HepG2 (cell line): ENCODE measurements around the gene KANSL1. TPM values are rescaled to one million over a fixed set of nuclear protein-coding genes. Genes with fewer than 3 reads are reported as not detected.
"Not testable (repeated sequence)": the region's sequence is repeated elsewhere in the genome, so short reads cannot be mapped to it uniquely, and the experiment has no call there.

Source experiments
- ATAC-seq: fragments of 200-7000 bp; cut with Tn5 transposase; 3 replicates; pipeline ENCODE4 v1.9.1; 2020; ENCODE audit warnings: mild to moderate bottlenecking, moderate library complexity
- BruUV-seq: library from RNA; stranded (reverse); fragments of 400-500 nt; replicated peaks from 2 replicates; lab custom pipeline; 2021; lab: Mats Ljungman, UMichigan
- CTCF ChIA-PET: fragments of 300-600 bp; formaldehyde crosslinking; extraction: SDS; loops from one replicate; lab custom pipeline; 2021; ENCODE audit warnings: low total read pairs, inconsistent platforms, low intra/inter-chr PET ratio; lab: Yijun Ruan, JAX
- POLR2A ChIA-PET: fragments of 350-600 bp; sonication (Branson Sonifier 250); formaldehyde crosslinking; loops from one replicate; lab custom pipeline; 2020; ENCODE audit warnings: antibody characterized with exemption, inconsistent platforms; lab: Yijun Ruan, JAX
- DNase-seq: peaks from one replicate; pipeline ENCODE4 v3.0.0-alpha.2; 2015; ENCODE audit warnings: low spot score
- FAIRE-seq: peaks from 3 replicates; lab custom pipeline; 2011; peaks lifted over from hg19 to GRCh38; lab: Jason Lieb, UNC
- H2AFZ ChIP-seq: one replicate; pipeline ENCODE4 v1.6.1; 2011; ENCODE audit warnings: low read length, inconsistent platforms
- H3K27ac ChIP-seq: fragments of 300-600 bp; 3 replicates; pipeline ENCODE4 v1.8.0; 2011; ENCODE audit warnings: mixed run types, mild to moderate bottlenecking, mixed read lengths, low read length, inconsistent platforms; ENCODE audit not compliant: insufficient read depth; ENCODE audit errors: extremely low read length
- H3K27me3 ChIP-seq, 2 experiments: fragments of 200-600 bp in 1 of 2; 2 replicates in 1 of 2; 3 replicates in 1 of 2; pipeline versions ENCODE4 v1.6.0 to v1.8.0; 2011; ENCODE audit warnings: low read length in 2 of 2, mild to moderate bottlenecking in 2 of 2, moderate library complexity in 2 of 2, inconsistent platforms in 1 of 2; ENCODE audit not compliant: insufficient read depth in 2 of 2, control insufficient read depth in 1 of 2
- H3K36me3 ChIP-seq, 2 experiments: fragments of 200-600 bp in 1 of 2; replicated peaks in 1 of 2; 2 replicates in 1 of 2; 3 replicates in 1 of 2; pipeline versions ENCODE4 v1.5.1 to v1.8.0; 2011; ENCODE audit warnings: low read length in 2 of 2, inconsistent platforms in 1 of 2; ENCODE audit not compliant: insufficient read depth in 2 of 2, control insufficient read depth in 1 of 2
- H3K4me1 ChIP-seq: 2 replicates; pipeline ENCODE4 v1.5.1; 2012; ENCODE audit warnings: low read length, inconsistent platforms; ENCODE audit not compliant: insufficient read depth
- H3K4me2 ChIP-seq: 2 replicates; pipeline ENCODE4 v1.6.0; 2011; ENCODE audit warnings: low read depth, low read length, inconsistent platforms
- H3K4me3 ChIP-seq, 3 experiments: fragments of 200-600 bp in 1 of 3; sonication (generic), shearing (Covaris generic) in 1 of 3; replicated peaks in 1 of 3; 2 replicates each; pipeline ENCODE4 v1.5.1; 2011 to 2016; ENCODE audit warnings: low read length in 3 of 3, inconsistent platforms in 2 of 3, low read depth in 2 of 3, mild to moderate bottlenecking in 2 of 3, control low read depth in 1 of 3, mixed read lengths in 1 of 3; ENCODE audit not compliant: insufficient read depth in 1 of 3
- H3K79me2 ChIP-seq: one replicate; pipeline ENCODE4 v1.6.1; 2011; ENCODE audit warnings: low read length, inconsistent platforms; ENCODE audit not compliant: insufficient read depth
- H3K9ac ChIP-seq: 2 replicates; pipeline ENCODE4 v1.6.0; 2011; ENCODE audit warnings: mild to moderate bottlenecking, low read depth, low read length, inconsistent platforms; ENCODE audit not compliant: insufficient read depth
- H3K9me3 ChIP-seq: 2 replicates; pipeline ENCODE4 v1.5.1; 2012; ENCODE audit warnings: mild to moderate bottlenecking, low read length
- H4K20me1 ChIP-seq: 2 replicates; pipeline ENCODE4 v1.6.0; 2011; ENCODE audit warnings: inconsistent platforms, mild to moderate bottlenecking, low read length, moderate library complexity; ENCODE audit not compliant: insufficient read depth
- HDAC1 ChIP-seq: sonication (generic); formaldehyde crosslinking; IDR thresholded peaks from 2 replicates; pipeline ENCODE4 v1.5.1; 2020; ENCODE audit warnings: mild to moderate bottlenecking, missing genetic modification reagents
- HOXA7 ChIP-seq: sonication (generic); formaldehyde crosslinking; IDR thresholded peaks from 2 replicates; pipeline ENCODE4 v1.8.1; 2022; ENCODE audit warnings: mild to moderate bottlenecking, missing genetic modification reagents, moderate library complexity
- ZFP82 ChIP-seq: sonication (generic); formaldehyde crosslinking; IDR thresholded peaks from 2 replicates; pipeline ENCODE4 v1.5.1; 2020; ENCODE audit warnings: mild to moderate bottlenecking, missing genetic modification reagents, borderline replicate concordance
- ZMYM2 ChIP-seq: sonication (generic); formaldehyde crosslinking; IDR thresholded peaks from 2 replicates; pipeline ENCODE4 v1.8.0; 2022; ENCODE audit warnings: mild to moderate bottlenecking, missing genetic modification reagents
- ZMYM4 ChIP-seq: sonication (generic); formaldehyde crosslinking; IDR thresholded peaks from 2 replicates; pipeline ENCODE4 v1.8.1; 2023; ENCODE audit warnings: mild to moderate bottlenecking, missing genetic modification reagents
- ZNF460 ChIP-seq: sonication (generic); formaldehyde crosslinking; IDR thresholded peaks from 2 replicates; pipeline ENCODE4 v1.5.1; 2020; ENCODE audit warnings: missing genetic modification reagents, mild to moderate bottlenecking, borderline replicate concordance
- ZNF652 ChIP-seq: IDR thresholded peaks from 2 replicates; pipeline ENCODE4 v1.6.1; 2016; ENCODE audit warnings: low read depth, borderline replicate concordance
- WGBS: methylation state at CpG from one replicate; pipeline ENCODE4 v1.1.6; 2017; ENCODE audit warnings: low lambda C conversion rate; 5-methylcytosine and 5-hydroxymethylcytosine counted together
- in situ Hi-C: cut with HindIII; loops from 2 replicates; pipeline ENCODE4 v1.10.0; 2017; ENCODE audit warnings: low pct_unique_long_range_greater_than_20kb; ENCODE audit not compliant: extremely low pct_ligation_motif_present
- intact Hi-C: fragments of 100-400 bp; cut with micrococcal nuclease; formaldehyde crosslinking; loops from one replicate; pipeline ENCODE4 v1.10.0; 2022; ENCODE audit not compliant: unreplicated experiment
- polyA plus RNA-seq, 8 experiments: library from polyadenylated mRNA; depleted of rRNA in 3 of 8; stranded (reverse) in 7 of 8; unstranded in 1 of 8; fragments of >200 nt; fragmentation: Illumina TruSeq in 4 of 8; extraction: Trizol in 4 of 8; gene quantifications; 2 replicates each; pipeline versions ENCODE4 v1.2.1 to v1.2.3, GENCODE V29; 2011 to 2016; ENCODE audit warnings: low read depth in 4 of 8, missing spikeins in 1 of 8, mixed read lengths in 1 of 8; ENCODE audit not compliant: insufficient read depth in 1 of 8
- total RNA-seq, 5 experiments: library from RNA; depleted of rRNA; stranded (reverse); fragments of >200 nt; fragmentation: Illumina TruSeq; extraction: Trizol; gene quantifications; 2 replicates each; pipeline ENCODE4 v1.2.3, GENCODE V29; 2016; ENCODE audit warnings: low read depth in 1 of 5
- TF ChIP-seq, protein P1 (sequence below): IDR thresholded peaks from 2 replicates; pipeline ENCODE4 v1.6.1; 2016
- TF ChIP-seq, protein P2 (sequence below): IDR thresholded peaks from 2 replicates; pipeline ENCODE4 v1.6.1; 2016; ENCODE audit warnings: low read depth

KANSL1 gene
- total and polyA plus RNA-seq, 2 of the 13 experiments (the other 11 are each of a cell fraction or from before 2014, with no cell fraction given), result 24.0 to 59.6 TPM

DNA sequence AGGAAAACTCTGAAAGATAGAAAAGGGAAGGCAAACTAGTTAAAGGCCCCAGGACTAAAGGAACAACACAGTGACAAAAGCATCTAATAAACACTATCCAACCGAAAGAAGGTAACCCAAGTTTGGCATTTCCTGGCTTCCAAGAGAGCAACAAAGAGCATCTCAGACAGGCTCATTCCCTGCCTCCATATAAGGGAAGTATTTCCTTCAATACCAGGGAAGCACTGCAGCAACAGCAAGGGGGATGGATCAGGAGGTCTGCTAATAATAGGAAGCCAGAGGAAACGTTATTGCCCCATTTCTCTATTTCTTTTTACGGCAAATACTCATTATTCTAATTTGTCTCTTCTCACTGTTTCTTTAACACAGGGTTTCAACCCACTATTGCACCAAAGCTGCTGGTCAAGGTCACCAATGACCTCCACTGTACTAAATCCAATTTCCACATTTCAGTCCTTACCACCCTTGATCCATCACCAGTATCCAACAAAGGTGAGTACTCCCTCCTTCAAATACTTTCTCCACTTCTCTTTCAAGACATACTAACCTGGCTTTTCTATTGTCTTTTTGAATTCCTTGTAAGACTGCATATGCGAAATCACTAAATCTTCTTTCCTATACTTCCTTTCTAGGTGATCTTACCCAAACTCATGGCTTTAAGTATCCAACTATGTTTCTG lies 86.1 kb downstream of the KANSL1 start (continued):
- TF ChIP-seq HOXA7 (CRISPR knock-in tag), result no peak
- 0 out of 2 replicates have a peak, but pooled peaks have one; percentile 19 for TF ChIP-seq ZMYM4 (CRISPR knock-in tag)
- TF ChIP-seq, all 625 proteins: peak for 7

DNA sequence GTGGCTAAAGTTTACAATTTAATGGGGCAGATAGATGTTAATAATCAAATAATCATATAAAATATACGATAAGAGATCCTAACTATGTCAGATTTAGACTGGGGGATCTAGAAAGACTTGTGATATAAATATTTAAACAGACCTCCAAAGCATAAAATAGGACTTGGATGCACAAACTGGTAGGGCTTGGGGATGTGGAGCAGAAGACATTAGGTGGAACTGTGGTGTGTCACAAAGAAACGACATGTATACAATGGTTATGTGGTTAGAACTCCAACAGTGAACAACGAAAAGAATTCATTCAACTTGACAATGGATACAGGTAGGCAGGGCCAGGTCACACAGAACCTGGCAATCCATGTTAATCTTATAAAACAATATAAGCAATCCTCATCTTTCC lies 90.4 kb downstream of the KANSL1 start:
- H3K4me2 ChIP-seq, H3K4me3 ChIP-seq, H3K36me3 ChIP-seq, BruUV-seq, POLR2A ChIA-PET, H3K9ac ChIP-seq, intact Hi-C loops, ATAC-seq, DNase-seq, H3K27me3 ChIP-seq, CTCF ChIA-PET, H3K9me3 ChIP-seq, FAIRE-seq, H2AFZ ChIP-seq, in situ Hi-C loops, H3K27ac ChIP-seq: not testable (repeated sequence)
- 89% methylated on average over 3 of the region's 3 CpGs for WGBS
- Histone ChIP-seq H3K4me1 (peaks cover 48% of the 10 kb centered on the region), H4K20me1 (peaks cover 68% of the 10 kb centered on the region), H3K79me2 (peaks cover 92% of the 10 kb centered on the region)

DNA sequence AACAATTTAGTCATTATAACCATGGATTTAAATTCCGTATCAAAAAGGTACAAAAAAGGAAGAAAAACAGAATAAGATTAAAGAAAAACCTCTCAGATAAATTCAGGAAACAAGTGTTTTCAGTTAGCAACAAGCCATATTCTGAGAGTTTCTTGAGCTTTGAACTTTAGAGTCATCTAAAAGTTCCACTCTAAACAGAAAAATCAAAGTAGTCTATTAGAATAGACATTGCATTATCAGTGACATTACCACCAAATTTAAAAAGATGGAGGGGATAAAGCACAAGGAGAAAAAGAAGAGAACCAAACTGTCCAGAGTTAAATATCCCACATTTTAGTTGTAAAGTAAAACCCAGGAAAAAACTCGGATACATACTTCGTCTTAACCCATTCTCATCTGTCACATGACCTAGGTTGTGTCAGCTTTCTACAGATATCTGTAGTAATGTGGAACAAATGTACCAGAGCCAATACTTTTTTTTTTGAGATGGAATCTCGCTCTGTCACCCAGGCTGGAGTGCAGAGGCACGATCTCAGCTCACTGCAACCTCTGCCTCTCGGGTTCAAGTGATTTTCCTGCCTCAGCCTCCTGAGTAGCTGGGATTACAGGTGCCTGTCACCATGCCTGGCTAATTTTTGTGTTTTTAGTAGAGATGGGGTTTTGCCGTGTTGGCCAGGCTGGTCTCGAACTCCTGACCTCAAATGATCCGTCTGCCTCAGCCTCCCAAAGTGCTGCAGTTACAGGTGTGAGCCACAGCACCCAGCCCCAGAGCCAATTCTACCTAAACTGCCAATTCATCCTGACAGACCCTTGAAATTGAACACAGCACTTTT lies 91.2 kb downstream of the KANSL1 start:
- H3K27me3 ChIP-seq, DNase-seq, H2AFZ ChIP-seq, H3K9ac ChIP-seq, in situ Hi-C loops, intact Hi-C loops, BruUV-seq, FAIRE-seq, H3K4me3 ChIP-seq, H3K36me3 ChIP-seq, H3K9me3 ChIP-seq, CTCF ChIA-PET: not testable (repeated sequence)
- Histone ChIP-seq H3K4me1 (peaks cover 40% of the 10 kb centered on the region), H4K20me1 (peaks cover 65% of the 10 kb centered on the region), H3K79me2 (peaks cover 92% of the 10 kb centered on the region), H3K4me2 (peak overlapping the region; percentile 43; the same call in 1 of the 2 replicates), H3K27ac (peak overlapping the region; percentile 12)
- peak; percentile 23; the same call in 2 of the 3 replicates for ATAC-seq
- WGBS, result 85% methylated on average over 9 of the region's 9 CpGs
- POLR2A ChIA-PET, result interaction anchor here (0.7 to 0.8 kb wide), 2 partner anchors 128 to 669 kb away, joined by 3 read pairs; no protein-coding TSS in a partner anchor
- TF ChIP-seq ZMYM2 (CRISPR knock-in tag) (peak; percentile 35; the same call in 1 of the 2 replicates), ZNF652 (CRISPR knock-in tag) (peak; percentile 52; the same call in 1 of the 2 replicates), ZNF460 (CRISPR knock-in tag) (0 out of 2 replicates have a peak, but pooled peaks have one; percentile 25), ZFP82 (CRISPR knock-in tag) (peak; percentile 62; the same call in 1 of the 2 replicates), HDAC1 (CRISPR knock-in tag) (0 out of 2 replicates have a peak, but pooled peaks have one; percentile 31)
- TF ChIP-seq, protein P1, sequence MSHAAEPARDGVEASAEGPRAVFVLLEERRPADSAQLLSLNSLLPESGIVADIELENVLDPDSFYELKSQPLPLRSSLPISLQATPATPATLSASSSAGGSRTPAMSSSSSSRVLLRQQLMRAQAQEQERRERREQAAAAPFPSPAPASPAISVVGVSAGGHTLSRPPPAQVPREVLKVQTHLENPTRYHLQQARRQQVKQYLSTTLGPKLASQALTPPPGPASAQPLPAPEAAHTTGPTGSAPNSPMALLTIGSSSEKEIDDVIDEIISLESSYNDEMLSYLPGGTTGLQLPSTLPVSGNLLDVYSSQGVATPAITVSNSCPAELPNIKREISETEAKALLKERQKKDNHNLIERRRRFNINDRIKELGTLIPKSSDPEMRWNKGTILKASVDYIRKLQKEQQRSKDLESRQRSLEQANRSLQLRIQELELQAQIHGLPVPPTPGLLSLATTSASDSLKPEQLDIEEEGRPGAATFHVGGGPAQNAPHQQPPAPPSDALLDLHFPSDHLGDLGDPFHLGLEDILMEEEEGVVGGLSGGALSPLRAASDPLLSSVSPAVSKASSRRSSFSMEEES (CRISPR knock-in tag), result 0 out of 2 replicates have a peak, but pooled peaks have one; percentile 44
- TF ChIP-seq, protein P2, sequence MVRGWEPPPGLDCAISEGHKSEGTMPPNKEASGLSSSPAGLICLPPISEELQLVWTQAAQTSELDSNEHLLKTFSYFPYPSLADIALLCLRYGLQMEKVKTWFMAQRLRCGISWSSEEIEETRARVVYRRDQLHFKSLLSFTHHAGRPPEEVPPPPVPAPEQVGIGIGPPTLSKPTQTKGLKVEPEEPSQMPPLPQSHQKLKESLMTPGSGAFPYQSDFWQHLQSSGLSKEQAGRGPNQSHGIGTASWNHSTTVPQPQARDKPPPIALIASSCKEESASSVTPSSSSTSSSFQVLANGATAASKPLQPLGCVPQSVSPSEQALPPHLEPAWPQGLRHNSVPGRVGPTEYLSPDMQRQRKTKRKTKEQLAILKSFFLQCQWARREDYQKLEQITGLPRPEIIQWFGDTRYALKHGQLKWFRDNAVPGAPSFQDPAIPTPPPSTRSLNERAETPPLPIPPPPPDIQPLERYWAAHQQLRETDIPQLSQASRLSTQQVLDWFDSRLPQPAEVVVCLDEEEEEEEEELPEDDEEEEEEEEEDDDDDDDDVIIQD (CRISPR knock-in tag), result 0 out of 2 replicates have a peak, but pooled peaks have one; percentile 41
